K562 (cell line): Measurements from ENCODE around the gene ANKRD23. TPM values are rescaled to one million over a fixed set of nuclear protein-coding genes. Genes with fewer than 3 reads are reported as not detected.
A peak's percentile ranks its signal among the peaks of the same experiment; 100 is the strongest.

Experiments used
- REST ChIP-seq, 2 experiments: fragments of 450-650 bp; formaldehyde crosslinking in 1 of 2; IDR thresholded peaks; 2 replicates each; pipeline versions ENCODE4 v1.4.0 to v1.6.1; 2014 to 2020; ENCODE audit warnings: mild to moderate bottlenecking in 2 of 2, borderline replicate concordance in 1 of 2, low read depth in 1 of 2
- SP2 ChIP-seq: IDR thresholded peaks from 2 replicates; pipeline ENCODE4 v1.6.1; 2011; ENCODE audit warnings: mild to moderate bottlenecking, low read depth, low read length, moderate library complexity; ENCODE audit not compliant: poor library complexity, severe bottlenecking; ENCODE audit errors: extremely low read depth
- polyA plus RNA-seq, 8 experiments: library from polyadenylated mRNA; depleted of rRNA in 4 of 8; stranded (reverse) in 5 of 8; unstranded in 3 of 8; fragments of >200 nt; fragmentation: Nextera tagmentation in 2 of 8; fragmentation: Illumina TruSeq in 1 of 8; extraction: Ambion mirVana in 2 of 8; extraction: Trizol in 1 of 8; gene quantifications; 2 replicates each; pipeline versions ENCODE4 v1.2.1 to v1.2.3, GENCODE V29; 2011 to 2014; ENCODE audit warnings: inconsistent platforms in 1 of 8, missing spikeins in 1 of 8
- total RNA-seq, 7 experiments: library from RNA; depleted of rRNA in 6 of 7; stranded (reverse); fragments of >200 nt in 6 of 7; fragmentation: Illumina TruSeq in 2 of 7; extraction: Trizol in 2 of 7; gene quantifications; 2 replicates each; pipeline versions ENCODE4 v1.2.1 to v1.2.3, GENCODE V29; 2011 to 2021; ENCODE audit warnings: low replicate concordance in 1 of 7

Gene ANKRD23
- total and polyA plus RNA-seq, 9 of the 15 experiments (the other 6 are each of a cell fraction or from before 2014, with no cell fraction given), result 0.32 to 4.8 (median 2.8) TPM

GRCh38 chr2:96879545-96880040 lies 35.8 kb upstream of the ANKRD23 start (continued):
- TF ChIP-seq REST (IDR thresholded peaks at IDR 0.05; ENCODE audit: borderline replicate concordance) (no peak), REST (CRISPR knock-in tag; IDR thresholded peaks at IDR 0.05; ENCODE audit: low read depth) (0 out of 2 replicates have a peak, but pooled peaks have one; percentile 31), SP2 (no peak)
